HepG2 (cell line): Measurements from ENCODE around the gene RAD51D. TPM values are rescaled to one million over a fixed set of nuclear protein-coding genes. Genes with fewer than 3 reads are reported as not detected.

Experiments
- CHD4 ChIP-seq: fragments of 200-600 bp; sonication (generic); IDR thresholded peaks from 2 replicates; pipeline ENCODE4 v1.7.0; 2017; ENCODE audit warnings: mild to moderate bottlenecking, low read length, borderline replicate concordance
- DDIT3 ChIP-seq: sonication (generic); formaldehyde crosslinking; IDR thresholded peaks from 2 replicates; pipeline ENCODE4 v1.4.0; 2020; ENCODE audit warnings: mild to moderate bottlenecking, missing genetic modification reagents
- FLYWCH1 ChIP-seq: sonication (generic); formaldehyde crosslinking; IDR thresholded peaks from 2 replicates; pipeline ENCODE4 v1.8.1; 2023; ENCODE audit warnings: mild to moderate bottlenecking, missing genetic modification reagents
- FOXM1 ChIP-seq: sonication (generic); formaldehyde crosslinking; IDR thresholded peaks from 2 replicates; pipeline ENCODE4 v1.5.0; 2020; ENCODE audit warnings: missing genetic modification reagents
- FOXP4 ChIP-seq: sonication (generic); formaldehyde crosslinking; IDR thresholded peaks from 2 replicates; pipeline ENCODE4 v1.4.0; 2020; ENCODE audit warnings: missing genetic modification reagents
- GATAD2A ChIP-seq: IDR thresholded peaks from 2 replicates; pipeline ENCODE4 v1.6.1; 2016
- JARID2 ChIP-seq: sonication (generic); formaldehyde crosslinking; IDR thresholded peaks from 2 replicates; pipeline ENCODE4 v1.8.1; 2023; ENCODE audit warnings: missing genetic modification reagents, inconsistent platforms; ENCODE audit not compliant: insufficient replicate concordance
- MED8 ChIP-seq: sonication (generic); formaldehyde crosslinking; IDR thresholded peaks from 2 replicates; pipeline ENCODE4 v1.8.1; 2023; ENCODE audit warnings: mild to moderate bottlenecking, missing genetic modification reagents; ENCODE audit not compliant: insufficient replicate concordance
- MLX ChIP-seq: IDR thresholded peaks from 2 replicates; pipeline ENCODE4 v1.6.1; 2016
- PLRG1 ChIP-seq: fragments of 450-650 bp; conservative IDR thresholded peaks from 2 replicates; pipeline ENCODE4 v1.6.1; 2016
- RAD21 ChIP-seq: fragments of 450-650 bp; formaldehyde crosslinking; IDR thresholded peaks from 2 replicates; pipeline ENCODE4 v1.5.0; 2020; ENCODE audit warnings: mild to moderate bottlenecking
- RXRB ChIP-seq: IDR thresholded peaks from 2 replicates; pipeline ENCODE4 v1.6.1; 2016; ENCODE audit warnings: borderline replicate concordance, missing genetic modification reagents, missing compliant biosample characterization
- SNAPC4 ChIP-seq: sonication (generic); formaldehyde crosslinking; IDR thresholded peaks from 2 replicates; pipeline ENCODE4 v1.4.0; 2020; ENCODE audit warnings: mild to moderate bottlenecking, missing genetic modification reagents
- TOE1 ChIP-seq: sonication (generic); formaldehyde crosslinking; IDR thresholded peaks from 2 replicates; pipeline ENCODE4 v1.4.0; 2020; ENCODE audit warnings: mild to moderate bottlenecking, missing genetic modification reagents
- ZNF253 ChIP-seq: sonication (generic); formaldehyde crosslinking; IDR thresholded peaks from 2 replicates; pipeline ENCODE4 v1.8.0; 2022; ENCODE audit warnings: mild to moderate bottlenecking, missing genetic modification reagents, borderline replicate concordance
- polyA plus RNA-seq, 8 experiments: library from polyadenylated mRNA; depleted of rRNA in 3 of 8; stranded (reverse) in 7 of 8; unstranded in 1 of 8; fragments of >200 nt; fragmentation: Illumina TruSeq in 4 of 8; extraction: Trizol in 4 of 8; gene quantifications; 2 replicates each; pipeline versions ENCODE4 v1.2.1 to v1.2.3, GENCODE V29; 2011 to 2016; ENCODE audit warnings: low read depth in 4 of 8, missing spikeins in 1 of 8, mixed read lengths in 1 of 8; ENCODE audit not compliant: insufficient read depth in 1 of 8
- total RNA-seq, 5 experiments: library from RNA; depleted of rRNA; stranded (reverse); fragments of >200 nt; fragmentation: Illumina TruSeq; extraction: Trizol; gene quantifications; 2 replicates each; pipeline ENCODE4 v1.2.3, GENCODE V29; 2016; ENCODE audit warnings: low read depth in 1 of 5
- TF ChIP-seq, protein P1 (sequence below): sonication (generic); formaldehyde crosslinking; IDR thresholded peaks from 2 replicates; pipeline ENCODE4 v1.5.0; 2020; ENCODE audit warnings: missing genetic modification reagents
- TF ChIP-seq, protein P2 (sequence below): sonication (generic); formaldehyde crosslinking; IDR thresholded peaks from 2 replicates; pipeline ENCODE4 v1.5.0; 2020; ENCODE audit warnings: mild to moderate bottlenecking, missing genetic modification reagents

RAD51D gene
- total and polyA plus RNA-seq, 2 of the 13 experiments (the other 11 are each of a cell fraction or from before 2014, with no cell fraction given) = 6.7 to 13.1 TPM

- TF ChIP-seq ZNF253 (CRISPR knock-in tag) (no peak), CHD4 (no peak), FLYWCH1 (CRISPR knock-in tag) (no peak), JARID2 (CRISPR knock-in tag) (no peak), PLRG1 (no peak), FOXP4 (peak; percentile 81), TOE1 (no peak), MLX (CRISPR knock-in tag) (no peak), RXRB (CRISPR knock-in tag) (peak; percentile 57; the same call in 1 of the 2 replicates), DDIT3 (CRISPR knock-in tag) (no peak), MED8 (CRISPR knock-in tag) (no peak), RAD21 (no peak), GATAD2A (peak; percentile 94), FOXM1 (CRISPR knock-in tag) (no peak), SNAPC4 (no peak)
- TF ChIP-seq, protein P1, sequence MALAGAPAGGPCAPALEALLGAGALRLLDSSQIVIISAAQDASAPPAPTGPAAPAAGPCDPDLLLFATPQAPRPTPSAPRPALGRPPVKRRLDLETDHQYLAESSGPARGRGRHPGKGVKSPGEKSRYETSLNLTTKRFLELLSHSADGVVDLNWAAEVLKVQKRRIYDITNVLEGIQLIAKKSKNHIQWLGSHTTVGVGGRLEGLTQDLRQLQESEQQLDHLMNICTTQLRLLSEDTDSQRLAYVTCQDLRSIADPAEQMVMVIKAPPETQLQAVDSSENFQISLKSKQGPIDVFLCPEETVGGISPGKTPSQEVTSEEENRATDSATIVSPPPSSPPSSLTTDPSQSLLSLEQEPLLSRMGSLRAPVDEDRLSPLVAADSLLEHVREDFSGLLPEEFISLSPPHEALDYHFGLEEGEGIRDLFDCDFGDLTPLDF = no peak
- TF ChIP-seq, protein P2, sequence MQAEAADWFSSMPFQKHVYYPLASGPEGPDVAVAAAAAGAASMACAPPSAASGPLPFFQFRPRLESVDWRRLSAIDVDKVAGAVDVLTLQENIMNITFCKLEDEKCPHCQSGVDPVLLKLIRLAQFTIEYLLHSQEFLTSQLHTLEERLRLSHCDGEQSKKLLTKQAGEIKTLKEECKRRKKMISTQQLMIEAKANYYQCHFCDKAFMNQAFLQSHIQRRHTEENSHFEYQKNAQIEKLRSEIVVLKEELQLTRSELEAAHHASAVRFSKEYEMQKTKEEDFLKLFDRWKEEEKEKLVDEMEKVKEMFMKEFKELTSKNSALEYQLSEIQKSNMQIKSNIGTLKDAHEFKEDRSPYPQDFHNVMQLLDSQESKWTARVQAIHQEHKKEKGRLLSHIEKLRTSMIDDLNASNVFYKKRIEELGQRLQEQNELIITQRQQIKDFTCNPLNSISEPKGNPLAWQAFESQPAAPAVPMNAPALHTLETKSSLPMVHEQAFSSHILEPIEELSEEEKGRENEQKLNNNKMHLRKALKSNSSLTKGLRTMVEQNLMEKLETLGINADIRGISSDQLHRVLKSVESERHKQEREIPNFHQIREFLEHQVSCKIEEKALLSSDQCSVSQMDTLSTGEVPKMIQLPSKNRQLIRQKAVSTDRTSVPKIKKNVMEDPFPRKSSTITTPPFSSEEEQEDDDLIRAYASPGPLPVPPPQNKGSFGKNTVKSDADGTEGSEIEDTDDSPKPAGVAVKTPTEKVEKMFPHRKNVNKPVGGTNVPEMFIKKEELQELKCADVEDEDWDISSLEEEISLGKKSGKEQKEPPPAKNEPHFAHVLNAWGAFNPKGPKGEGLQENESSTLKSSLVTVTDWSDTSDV (CRISPR knock-in tag) = no peak
These were observed 39.9 kb downstream of the RAD51D start (continued) for GRCh38 chr17:35079547-35080423.
